Measurements from ENCODE around the gene POFUT1. TPM values are rescaled to one million over a fixed set of nuclear protein-coding genes. Genes with fewer than 3 reads are reported as not detected.

The POFUT1 gene
- polyA plus RNA-seq (2011; rRNA removed) (43.9 and 49.4 TPM in 2 replicates), polyA plus RNA-seq (2017; fragmentation: RNase III; extraction: RNeasy Plus Mini Kit Qiagen cat#74134 plus additional on column Dnase treatment) (29.2 to 30.3 TPM (median 29.6 TPM) in 3 replicates), polyA minus RNA-seq (2011; rRNA and poly(A)+ RNA removed) (39.4 and 40.2 TPM in 2 replicates)
- 25.3 and 34.1 TPM in 2 replicates for polyA plus RNA-seq (2012; cell fraction: cytosol; rRNA removed)
- polyA plus RNA-seq (2012; cell fraction: nucleus; rRNA removed), result 28.2 and 33.9 TPM in 2 replicates

DNA sequence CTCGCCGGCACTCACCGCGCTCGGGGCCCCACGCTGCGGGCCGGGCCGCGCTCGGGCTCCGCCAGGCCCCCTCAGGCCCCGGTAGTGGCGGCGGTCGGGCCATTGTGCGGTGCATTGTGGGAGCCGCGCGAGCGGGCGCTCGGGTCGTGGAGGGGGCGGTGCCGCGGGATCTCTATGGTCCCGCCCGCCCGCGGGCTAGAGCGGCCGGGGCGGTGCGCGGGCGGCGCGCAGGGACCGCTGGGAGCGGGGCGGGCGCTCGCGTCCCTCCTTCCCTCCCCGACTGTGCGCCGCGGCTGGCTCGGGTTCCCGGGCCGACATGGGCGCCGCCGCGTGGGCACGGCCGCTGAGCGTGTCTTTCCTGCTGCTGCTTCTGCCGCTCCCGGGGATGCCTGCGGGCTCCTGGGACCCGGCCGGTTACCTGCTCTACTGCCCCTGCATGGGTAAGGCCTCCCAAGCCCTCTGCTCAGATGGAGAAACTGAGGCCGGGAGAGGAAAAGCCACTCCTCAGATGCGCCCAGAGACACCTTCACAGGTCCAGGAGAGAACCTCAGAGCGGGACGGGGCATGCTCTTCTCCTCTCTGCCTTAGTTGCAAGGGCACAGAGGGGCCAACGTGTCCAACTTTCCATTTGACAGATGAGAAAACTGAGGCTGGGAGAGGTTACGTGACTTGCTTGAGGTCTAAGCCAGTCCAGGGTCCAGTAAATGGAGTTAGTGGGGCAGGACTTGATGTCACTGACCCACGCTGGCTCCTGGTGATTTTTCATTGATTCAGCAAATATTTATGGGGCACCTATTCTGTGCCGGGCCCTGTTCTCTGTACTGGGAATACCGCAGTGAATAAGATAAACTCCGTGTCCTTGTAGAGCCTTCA, at the start of gene POFUT1, which contains the start of gene PLAGL2:
Gene POFUT1 (plus strand): TSS at position 255 of the 873 bp plus-strand sequence. CDS start 62 bp downstream, at position 317.
Gene PLAGL2 (minus strand): TSS at position 118 of the 873 bp plus-strand sequence. CDS start 5,565 bp downstream, outside the sequence.
- no peak for FAIRE-seq
- ATAC-seq, result peak; percentile 94 to 99
- Histone ChIP-seq H3K9me3 (no peaks in the 10 kb centered on the region), H3K4me3 (peak within 1 kb of the TSS; percentile 92), H3K4me1 (peaks cover 30% of the 10 kb centered on the region), H3K4me2 (peak within 1 kb of the TSS; percentile 88), H3K27ac (peak within 1 kb of the TSS; percentile 98 to 100)
- CTCF ChIA-PET, result interaction anchor here (1.0 kb wide), 1 partner anchor 249 kb away, joined by 4 read pairs; no protein-coding TSS in a partner anchor
- 1% methylated on average over 15 of the region's 74 CpGs for WGBS (ENCODE audit: missing lambda C conversion rate)
- DNase-seq (ENCODE audit: low read depth in 1 of 2, low spot score in 1 of 2), result peak; percentile 85 to 96
- POLR2A ChIA-PET, result interaction anchor here (0.6 kb wide), 1 partner anchor 217 kb away, joined by 3 read pairs; no protein-coding TSS in a partner anchor
- TF ChIP-seq, protein P1, sequence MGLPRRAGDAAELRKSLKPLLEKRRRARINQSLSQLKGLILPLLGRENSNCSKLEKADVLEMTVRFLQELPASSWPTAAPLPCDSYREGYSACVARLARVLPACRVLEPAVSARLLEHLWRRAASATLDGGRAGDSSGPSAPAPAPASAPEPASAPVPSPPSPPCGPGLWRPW (IDR thresholded peaks at IDR 0.05), result no peak
- peak; percentile 93 for TF ChIP-seq KDM1A (IDR thresholded peaks at IDR 0.05; ENCODE audit: low read depth)
- TF ChIP-seq NFE2L2 (conservative IDR thresholded peaks at IDR 0.05; ENCODE audit: low read length), result no peak
- no peak for TF ChIP-seq MAZ (IDR thresholded peaks at IDR 0.05; ENCODE audit: borderline replicate concordance, low read depth, low read length)
- no peak for TF ChIP-seq JUNB (IDR thresholded peaks at IDR 0.05)
- TF ChIP-seq CEBPB (IDR thresholded peaks at IDR 0.05), result no peak
- TF ChIP-seq CHD2 (IDR thresholded peaks at IDR 0.05; ENCODE audit: low read length, partially characterized antibody), result no peak
- no peak for TF ChIP-seq HOXB5 (CRISPR knock-in tag; IDR thresholded peaks at IDR 0.05)
- TF ChIP-seq, protein P2, sequence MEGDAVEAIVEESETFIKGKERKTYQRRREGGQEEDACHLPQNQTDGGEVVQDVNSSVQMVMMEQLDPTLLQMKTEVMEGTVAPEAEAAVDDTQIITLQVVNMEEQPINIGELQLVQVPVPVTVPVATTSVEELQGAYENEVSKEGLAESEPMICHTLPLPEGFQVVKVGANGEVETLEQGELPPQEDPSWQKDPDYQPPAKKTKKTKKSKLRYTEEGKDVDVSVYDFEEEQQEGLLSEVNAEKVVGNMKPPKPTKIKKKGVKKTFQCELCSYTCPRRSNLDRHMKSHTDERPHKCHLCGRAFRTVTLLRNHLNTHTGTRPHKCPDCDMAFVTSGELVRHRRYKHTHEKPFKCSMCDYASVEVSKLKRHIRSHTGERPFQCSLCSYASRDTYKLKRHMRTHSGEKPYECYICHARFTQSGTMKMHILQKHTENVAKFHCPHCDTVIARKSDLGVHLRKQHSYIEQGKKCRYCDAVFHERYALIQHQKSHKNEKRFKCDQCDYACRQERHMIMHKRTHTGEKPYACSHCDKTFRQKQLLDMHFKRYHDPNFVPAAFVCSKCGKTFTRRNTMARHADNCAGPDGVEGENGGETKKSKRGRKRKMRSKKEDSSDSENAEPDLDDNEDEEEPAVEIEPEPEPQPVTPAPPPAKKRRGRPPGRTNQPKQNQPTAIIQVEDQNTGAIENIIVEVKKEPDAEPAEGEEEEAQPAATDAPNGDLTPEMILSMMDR (IDR thresholded peaks at IDR 0.05), result 0 out of 3 replicates have a peak, but pooled peaks have one; percentile 20
- TF ChIP-seq CBX2 (IDR thresholded peaks at IDR 0.05; ENCODE audit: borderline replicate concordance, low read depth), result no peak
- no peak for TF ChIP-seq HOXB13 (CRISPR knock-in tag; IDR thresholded peaks at IDR 0.05; ENCODE audit: low read depth)
- 0 out of 2 replicates have a peak, but pooled peaks have one; percentile 68 for TF ChIP-seq CHD4 (IDR thresholded peaks at IDR 0.05; ENCODE audit: borderline replicate concordance)
- TF ChIP-seq MYC (IDR thresholded peaks at IDR 0.05; ENCODE audit: borderline replicate concordance, low read length), result peak; percentile 78
- no peak for TF ChIP-seq CBX8 (IDR thresholded peaks at IDR 0.05)
- no peak for TF ChIP-seq HEYL (CRISPR knock-in tag; IDR thresholded peaks at IDR 0.05)
- TF ChIP-seq, protein P3, sequence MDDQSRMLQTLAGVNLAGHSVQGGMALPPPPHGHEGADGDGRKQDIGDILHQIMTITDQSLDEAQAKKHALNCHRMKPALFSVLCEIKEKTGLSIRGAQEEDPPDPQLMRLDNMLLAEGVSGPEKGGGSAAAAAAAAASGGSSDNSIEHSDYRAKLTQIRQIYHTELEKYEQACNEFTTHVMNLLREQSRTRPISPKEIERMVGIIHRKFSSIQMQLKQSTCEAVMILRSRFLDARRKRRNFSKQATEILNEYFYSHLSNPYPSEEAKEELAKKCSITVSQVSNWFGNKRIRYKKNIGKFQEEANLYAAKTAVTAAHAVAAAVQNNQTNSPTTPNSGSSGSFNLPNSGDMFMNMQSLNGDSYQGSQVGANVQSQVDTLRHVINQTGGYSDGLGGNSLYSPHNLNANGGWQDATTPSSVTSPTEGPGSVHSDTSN (IDR thresholded peaks at IDR 0.05), result no peak
- no peak for TF ChIP-seq TFCP2L1 (CRISPR knock-in tag; IDR thresholded peaks at IDR 0.05)
- no peak for TF ChIP-seq TP53 (CRISPR knock-in tag; IDR thresholded peaks at IDR 0.05)
- no peak for TF ChIP-seq FOXS1 (CRISPR knock-in tag; IDR thresholded peaks at IDR 0.05)
- TF ChIP-seq RNF2 (IDR thresholded peaks at IDR 0.05; ENCODE audit: borderline replicate concordance, low read depth), result no peak
- peak; percentile 75 to 94 for TF ChIP-seq JUN (IDR thresholded peaks at IDR 0.05)
- no peak for TF ChIP-seq HOXA7 (CRISPR knock-in tag; IDR thresholded peaks at IDR 0.05)
- TF ChIP-seq ZFP36 (IDR thresholded peaks at IDR 0.05; ENCODE audit: borderline replicate concordance, partially characterized antibody), result no peak
- no peak for TF ChIP-seq EHF (CRISPR knock-in tag; IDR thresholded peaks at IDR 0.05)
- TF ChIP-seq, protein P4, sequence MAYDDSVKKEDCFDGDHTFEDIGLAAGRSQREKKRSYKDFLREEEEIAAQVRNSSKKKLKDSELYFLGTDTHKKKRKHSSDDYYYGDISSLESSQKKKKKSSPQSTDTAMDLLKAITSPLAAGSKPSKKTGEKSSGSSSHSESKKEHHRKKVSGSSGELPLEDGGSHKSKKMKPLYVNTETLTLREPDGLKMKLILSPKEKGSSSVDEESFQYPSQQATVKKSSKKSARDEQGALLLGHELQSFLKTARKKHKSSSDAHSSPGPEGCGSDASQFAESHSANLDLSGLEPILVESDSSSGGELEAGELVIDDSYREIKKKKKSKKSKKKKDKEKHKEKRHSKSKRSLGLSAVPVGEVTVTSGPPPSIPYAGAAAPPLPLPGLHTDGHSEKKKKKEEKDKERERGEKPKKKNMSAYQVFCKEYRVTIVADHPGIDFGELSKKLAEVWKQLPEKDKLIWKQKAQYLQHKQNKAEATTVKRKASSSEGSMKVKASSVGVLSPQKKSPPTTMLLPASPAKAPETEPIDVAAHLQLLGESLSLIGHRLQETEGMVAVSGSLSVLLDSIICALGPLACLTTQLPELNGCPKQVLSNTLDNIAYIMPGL (CRISPR knock-in tag; IDR thresholded peaks at IDR 0.05; ENCODE audit: borderline replicate concordance), result no peak
- TF ChIP-seq PHF8 (IDR thresholded peaks at IDR 0.05; ENCODE audit: borderline replicate concordance, low read depth), result peak; percentile 94
- no peak for TF ChIP-seq ZC3H11A (IDR thresholded peaks at IDR 0.05)
- no peak for TF ChIP-seq SREBF2 (IDR thresholded peaks at IDR 0.05)
- TF ChIP-seq, protein P5, sequence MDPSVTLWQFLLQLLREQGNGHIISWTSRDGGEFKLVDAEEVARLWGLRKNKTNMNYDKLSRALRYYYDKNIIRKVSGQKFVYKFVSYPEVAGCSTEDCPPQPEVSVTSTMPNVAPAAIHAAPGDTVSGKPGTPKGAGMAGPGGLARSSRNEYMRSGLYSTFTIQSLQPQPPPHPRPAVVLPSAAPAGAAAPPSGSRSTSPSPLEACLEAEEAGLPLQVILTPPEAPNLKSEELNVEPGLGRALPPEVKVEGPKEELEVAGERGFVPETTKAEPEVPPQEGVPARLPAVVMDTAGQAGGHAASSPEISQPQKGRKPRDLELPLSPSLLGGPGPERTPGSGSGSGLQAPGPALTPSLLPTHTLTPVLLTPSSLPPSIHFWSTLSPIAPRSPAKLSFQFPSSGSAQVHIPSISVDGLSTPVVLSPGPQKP (IDR thresholded peaks at IDR 0.05; ENCODE audit: low read depth, low read length), result no peak
- TF ChIP-seq, protein P6, sequence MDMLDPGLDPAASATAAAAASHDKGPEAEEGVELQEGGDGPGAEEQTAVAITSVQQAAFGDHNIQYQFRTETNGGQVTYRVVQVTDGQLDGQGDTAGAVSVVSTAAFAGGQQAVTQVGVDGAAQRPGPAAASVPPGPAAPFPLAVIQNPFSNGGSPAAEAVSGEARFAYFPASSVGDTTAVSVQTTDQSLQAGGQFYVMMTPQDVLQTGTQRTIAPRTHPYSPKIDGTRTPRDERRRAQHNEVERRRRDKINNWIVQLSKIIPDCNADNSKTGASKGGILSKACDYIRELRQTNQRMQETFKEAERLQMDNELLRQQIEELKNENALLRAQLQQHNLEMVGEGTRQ (IDR thresholded peaks at IDR 0.05), result no peak
- TF ChIP-seq POLR2A (IDR thresholded peaks at IDR 0.05; ENCODE audit: low read length), result peak; percentile 84
- no peak for TF ChIP-seq GATA3 (IDR thresholded peaks at IDR 0.05; ENCODE audit: borderline replicate concordance)

Measured in A549 (cell line).